ENCODE measurements around the gene FN1.

The FN1 gene

GRCh38 chr2:215405722-215406581 is 29.9 kb downstream of the FN1 start:
- FAIRE-seq = no peak

DNA sequence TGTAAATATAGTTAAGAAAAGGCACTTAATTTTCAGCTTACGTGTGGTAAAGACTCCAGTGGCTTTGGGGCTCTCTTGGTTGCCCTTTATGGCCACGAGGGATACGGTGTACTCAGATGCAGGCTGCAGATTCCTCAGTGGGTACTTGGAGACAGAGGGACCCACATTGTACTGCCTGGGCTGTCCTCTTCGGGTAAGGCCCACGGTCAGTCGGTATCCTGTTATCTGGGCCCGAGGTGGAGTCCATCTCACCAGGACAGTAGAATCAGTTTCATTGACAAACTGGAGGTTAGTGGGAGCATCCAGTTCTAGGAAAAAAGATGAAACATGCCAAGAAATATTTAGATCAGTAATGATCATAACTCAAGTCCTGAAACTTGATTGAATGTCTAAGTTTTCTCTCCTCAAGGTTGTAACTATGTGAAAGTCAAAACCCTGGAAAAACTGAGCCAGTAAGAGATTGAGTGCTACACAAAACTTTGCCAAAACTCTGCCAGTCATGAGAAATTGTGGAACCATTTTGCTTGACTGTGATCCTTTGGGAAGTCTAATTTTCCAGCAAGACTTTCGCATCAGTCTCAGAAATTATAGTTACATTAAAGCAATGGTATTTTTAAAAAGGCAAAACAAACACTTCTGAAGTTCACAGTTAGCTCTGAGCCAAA is 31.4 kb downstream of the FN1 start:
- no peak for FAIRE-seq

GRCh38 chr2:215403441-215404347 is 32.2 kb downstream of the FN1 start:
- FAIRE-seq = no peak

- no peak for FAIRE-seq
Observed at GRCh38 chr2:215401896-215402379, 33.9 kb downstream of the FN1 start.

DNA sequence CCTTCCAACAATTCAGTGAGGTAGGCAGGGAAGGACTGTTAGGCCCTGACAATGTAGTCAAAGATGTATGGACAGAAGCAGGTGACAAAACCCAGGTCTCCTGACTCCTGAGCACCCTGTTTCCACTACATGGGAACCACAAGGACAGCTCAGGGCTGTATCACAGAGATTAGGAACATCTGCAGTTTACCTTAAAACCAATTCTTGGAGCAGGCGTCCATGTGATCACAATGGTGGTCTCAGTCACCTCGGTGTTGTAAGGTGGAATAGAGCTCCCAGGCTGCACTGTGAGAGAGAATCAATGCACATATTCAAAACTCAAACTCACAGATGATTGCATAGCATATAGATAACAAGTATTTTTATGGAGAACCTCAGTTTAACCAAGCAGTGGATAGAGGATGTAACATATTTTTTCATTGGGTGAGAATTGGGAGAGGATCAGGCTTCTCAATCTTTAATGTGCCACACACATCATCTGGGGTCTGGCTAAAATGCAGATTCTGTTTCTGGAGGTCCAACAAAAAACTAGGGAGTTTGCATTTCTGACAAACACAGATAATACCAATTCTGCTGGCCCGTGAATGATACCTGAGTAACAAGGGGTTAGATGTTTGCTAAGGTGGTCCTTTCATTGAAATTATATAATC is 36.7 kb downstream of the FN1 start:
- no peak for FAIRE-seq

DNA sequence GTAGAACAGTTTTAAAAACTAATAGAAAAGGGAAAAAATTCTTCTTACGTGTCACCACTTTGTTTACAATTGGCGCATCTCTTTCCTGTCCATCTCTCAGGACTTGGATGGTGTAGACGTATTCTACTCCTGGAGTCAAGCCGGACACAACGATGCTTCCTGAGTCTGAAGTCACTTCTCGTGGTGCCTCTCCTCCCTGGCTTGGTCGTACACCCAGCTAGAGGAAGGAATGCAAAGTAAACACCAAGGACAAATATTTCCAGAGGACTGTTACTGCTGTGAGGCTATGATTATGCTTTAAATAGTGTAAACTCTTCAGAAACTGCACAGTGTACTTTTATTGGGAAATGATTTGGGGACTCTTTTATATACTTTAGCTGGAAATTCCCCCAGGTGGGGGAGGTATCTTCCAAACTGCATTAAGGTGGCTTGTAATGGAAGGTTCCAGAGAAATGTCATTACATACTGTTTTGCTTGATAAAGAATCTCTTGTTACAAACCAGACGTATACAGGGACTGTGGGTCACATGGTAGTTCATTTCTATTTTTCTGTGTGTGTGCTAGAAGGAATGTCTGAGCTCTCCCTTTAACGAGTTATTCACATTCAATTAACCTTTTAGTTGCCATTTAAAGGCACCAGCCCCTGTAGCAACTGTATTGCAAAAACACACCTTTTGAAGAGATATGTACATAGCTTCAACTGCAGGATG is 38.1 kb downstream of the FN1 start:
- no peak for FAIRE-seq

DNA sequence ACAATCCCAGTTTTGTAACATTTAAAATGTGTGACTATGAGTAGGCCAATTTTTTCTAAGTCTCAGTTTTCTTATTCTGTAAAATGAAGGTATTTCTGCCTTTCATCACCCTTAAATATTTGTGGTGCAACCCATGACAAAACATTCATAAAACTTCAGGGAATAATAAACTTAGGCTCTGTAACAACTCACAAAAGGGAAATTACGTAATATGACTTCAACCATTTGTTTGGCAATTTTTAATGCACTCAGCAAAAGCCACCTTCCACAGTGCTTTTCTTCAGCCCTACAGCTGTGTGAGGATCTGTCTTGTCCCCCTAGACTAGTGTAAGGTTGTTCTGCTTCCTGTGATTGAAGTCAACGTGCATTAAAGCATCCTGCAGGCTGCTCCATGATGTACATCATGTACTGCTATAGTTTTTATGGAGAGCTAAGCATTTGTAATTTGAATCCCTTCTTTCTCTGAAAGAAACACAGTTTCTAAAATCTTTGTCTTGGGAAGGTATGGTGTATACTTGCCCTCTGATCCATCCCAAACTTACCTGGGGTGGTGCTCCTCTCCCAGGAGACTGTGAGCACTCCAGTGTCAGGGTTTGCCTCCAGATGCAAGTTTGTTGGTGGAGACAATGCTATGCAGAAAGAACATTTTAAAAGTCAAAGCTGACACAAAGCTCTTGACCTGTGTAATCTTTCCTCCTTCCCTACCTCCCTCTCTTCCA is 39.1 kb downstream of the FN1 start:
- no peak for FAIRE-seq

- no peak for FAIRE-seq
Observed at GRCh38 chr2:215395687-215396460, 40.0 kb downstream of the FN1 start.

- FAIRE-seq = no peak
Observed at GRCh38 chr2:215394102-215394805, 41.6 kb downstream of the FN1 start.

DNA sequence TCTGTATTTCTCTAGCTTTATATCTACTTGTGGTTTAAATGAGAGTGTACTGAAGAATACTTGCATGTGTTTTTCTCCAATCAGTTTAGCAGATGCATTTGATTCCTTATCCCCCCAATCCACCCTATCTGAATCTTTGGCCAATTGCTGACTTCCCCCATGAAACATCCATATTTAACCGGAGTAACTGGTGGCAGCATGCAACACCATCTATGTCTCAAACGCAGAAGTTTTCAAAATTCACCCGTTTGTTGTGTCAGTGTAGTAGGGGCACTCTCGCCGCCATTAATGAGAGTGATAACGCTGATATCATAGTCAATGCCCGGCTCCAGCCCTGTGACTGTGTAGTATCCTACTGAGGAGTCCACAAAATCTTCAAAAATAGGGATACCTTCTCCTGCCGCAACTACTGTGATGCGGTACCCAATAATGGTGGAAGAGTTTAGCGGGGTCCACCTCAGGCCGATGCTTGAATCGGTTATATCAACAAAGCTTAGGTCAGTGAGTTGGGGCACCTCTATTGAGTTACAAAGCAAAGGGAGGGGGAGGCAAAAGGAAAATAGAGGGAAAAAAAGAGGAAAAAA is 43.1 kb downstream of the FN1 start:
- no peak for FAIRE-seq

- FAIRE-seq = no peak
Observed at GRCh38 chr2:215392164-215392563, 43.7 kb downstream of the FN1 start.

DNA sequence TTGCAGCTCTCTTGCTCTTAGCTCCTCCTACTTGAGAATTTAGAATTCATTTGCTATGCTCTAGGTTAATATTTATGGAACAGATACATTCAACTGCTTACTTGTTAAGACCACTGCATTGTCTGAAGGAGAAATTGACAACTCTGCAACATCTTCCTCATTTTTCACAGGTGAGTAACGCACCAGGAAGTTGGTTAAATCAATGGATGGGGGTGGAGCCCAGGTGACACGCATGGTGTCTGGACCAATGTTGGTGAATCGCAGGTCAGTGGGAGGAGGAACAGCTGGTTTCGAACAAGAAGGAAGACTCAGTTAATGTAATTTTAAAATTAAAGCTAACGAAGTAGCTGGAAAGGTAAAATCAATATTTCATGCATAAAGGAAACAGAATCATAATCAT is 44.3 kb downstream of the FN1 start:
- FAIRE-seq = no peak

GRCh38 chr2:215390550-215390913 is 45.3 kb downstream of the FN1 start:
- FAIRE-seq = no peak

DNA sequence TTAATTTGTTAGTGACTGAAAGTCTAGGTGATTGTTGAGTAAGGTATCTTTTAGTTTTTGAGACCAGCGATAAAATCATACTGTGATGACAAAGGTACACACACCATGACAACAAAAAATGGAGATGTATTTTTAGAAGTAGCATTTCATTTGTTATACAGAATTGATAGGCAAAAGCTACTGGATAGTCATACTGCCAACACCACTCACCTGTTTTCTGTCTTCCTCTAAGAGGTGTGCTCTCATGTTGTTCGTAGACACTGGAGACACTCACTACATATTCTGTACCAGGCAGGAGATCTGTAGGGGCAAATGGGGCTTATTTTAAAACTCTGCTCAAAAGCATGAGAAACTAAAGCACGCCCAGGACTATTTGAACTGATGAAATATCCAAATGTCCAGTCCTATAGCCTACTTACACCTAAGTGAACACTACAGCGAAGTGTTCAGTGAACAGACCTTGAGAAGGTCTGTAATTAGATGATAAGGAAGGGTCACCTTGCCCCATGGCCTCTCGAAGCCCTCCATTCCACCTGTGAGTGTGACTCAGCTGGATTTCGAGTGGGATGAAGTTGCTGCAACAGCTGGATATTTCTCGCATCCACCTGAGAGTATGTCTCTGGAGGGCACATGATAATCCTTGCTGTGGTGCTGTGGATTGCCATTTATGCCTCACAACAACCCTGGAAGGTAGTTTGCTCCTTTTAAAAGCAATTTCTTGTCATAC is 47.7 kb downstream of the FN1 start:
- no peak for FAIRE-seq

DNA sequence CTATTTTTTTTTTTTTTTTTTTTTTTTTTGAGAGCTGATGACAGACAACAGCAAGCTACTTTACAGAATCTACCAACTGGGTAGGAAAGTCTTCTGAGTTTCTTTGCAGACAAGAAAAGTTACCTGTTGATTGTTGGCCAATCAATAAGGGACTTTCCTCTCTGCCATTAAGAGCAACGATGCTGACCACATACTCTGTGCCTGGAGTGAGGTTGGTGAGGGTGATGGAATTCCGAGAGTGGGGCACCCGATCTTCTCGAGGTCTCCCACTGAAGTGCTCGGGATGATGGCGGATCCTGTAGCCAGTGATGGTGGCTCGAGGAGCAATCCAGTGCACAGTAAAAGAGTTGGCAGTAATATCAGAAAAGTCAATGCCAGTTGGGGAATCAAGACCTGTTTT is 49.3 kb downstream of the FN1 start:
- no peak for FAIRE-seq

DNA sequence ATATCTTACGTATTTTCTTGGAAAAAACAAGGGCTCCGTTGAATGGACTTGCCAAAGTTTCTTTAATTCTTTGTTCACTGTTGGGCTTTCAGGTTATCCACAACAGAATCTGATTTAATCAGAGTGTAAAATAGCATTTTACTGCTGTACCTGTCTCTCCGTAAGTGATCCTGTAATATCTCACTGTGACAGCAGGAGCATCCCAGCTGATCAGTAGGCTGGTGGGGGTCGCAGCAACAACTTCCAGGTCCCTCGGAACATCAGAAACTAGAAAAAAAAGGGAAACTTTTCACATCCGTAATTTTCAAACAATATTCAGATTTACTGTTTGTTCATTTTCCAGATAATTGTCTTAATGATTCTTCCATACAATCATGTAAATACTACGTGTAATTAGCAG is 51.2 kb downstream of the FN1 start:
- no peak for FAIRE-seq

- no peak for FAIRE-seq
Observed at GRCh38 chr2:215383652-215384279, 52.1 kb downstream of the FN1 start.

DNA sequence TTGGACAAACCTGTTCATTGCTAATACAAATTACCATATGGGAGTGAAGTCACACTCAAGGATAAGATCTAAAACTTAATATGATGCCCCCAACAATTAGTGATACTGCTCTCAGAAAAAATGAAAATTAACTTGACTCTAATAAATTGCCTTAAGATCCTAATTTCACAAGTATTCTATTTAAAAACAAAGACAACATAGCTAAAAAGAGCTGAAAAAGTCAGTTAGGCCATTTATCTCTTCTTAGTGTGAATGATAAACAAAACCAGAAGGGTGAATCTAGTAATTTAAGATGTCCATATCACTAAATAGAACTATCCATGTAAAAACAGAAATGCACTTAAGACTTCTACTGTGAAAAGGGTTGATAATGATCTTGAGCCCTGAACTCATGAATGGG is 53.4 kb downstream of the FN1 start:
- no peak for FAIRE-seq

Measured in colon (tissue), 2 donors.